HCT116 (cell line): ENCODE data around the gene CYP24A1. TPM values are rescaled to one million over a fixed set of nuclear protein-coding genes. Genes with fewer than 3 reads are reported as not detected.

Experiments used
- ATAC-seq: fragments of 200-7000 bp; cut with Tn5 transposase; 2 replicates; pipeline ENCODE4 v1.9.1; 2020; ENCODE audit warnings: mild to moderate bottlenecking, moderate library complexity
- BruUV-seq: library from RNA; stranded (reverse); fragments of 400-500 nt; replicated peaks from 2 replicates; lab custom pipeline; 2021; lab: Mats Ljungman, UMichigan
- CTCF ChIA-PET: fragments of 300-600 bp; sonication (Branson Sonifier 250); formaldehyde crosslinking; loops from one replicate; lab custom pipeline; 2021; ENCODE audit warnings: antibody characterized with exemption; lab: Charles Lee
- POLR2A ChIA-PET: fragments of 300-600, 350-600 bp; sonication (Branson Sonifier 250); formaldehyde crosslinking; loops from one replicate; lab custom pipeline; 2021; ENCODE audit warnings: antibody characterized with exemption; lab: Charles Lee
- RAD21 ChIA-PET, 2 experiments: fragments of 300-600 bp; sonication (Branson Sonifier 250); formaldehyde crosslinking; loops; one replicate each; lab custom pipeline; 2023; ENCODE audit warnings: low total read pairs in 2 of 2; ENCODE audit not compliant: uncharacterized antibody in 2 of 2, unreplicated experiment in 2 of 2, low non-redundant PET in 1 of 2; lab: Charles Lee
- DNase-seq: peaks from one replicate; pipeline ENCODE4 v3.0.0-alpha.2; 2010; ENCODE audit warnings: low read depth, low spot score
- H2AFZ ChIP-seq: fragments of 200-600 bp; shearing (Covaris generic), sonication (generic); 2 replicates; pipeline ENCODE4 v1.6.1; 2017; ENCODE audit warnings: low read depth, mixed run types, mixed read lengths, antibody characterized with exemption, low read length; ENCODE audit not compliant: poor library complexity, severe bottlenecking
- H3K27ac ChIP-seq: 2 replicates; pipeline ENCODE4 v1.5.1; 2012; ENCODE audit warnings: low read depth, low read length
- H3K27me3 ChIP-seq: fragments of 200-600 bp; sonication (generic); 2 replicates; pipeline ENCODE4 v1.6.1; 2016; ENCODE audit warnings: mixed run types, low read length, mixed read lengths; ENCODE audit not compliant: insufficient read depth
- H3K36me3 ChIP-seq, 2 experiments: fragments of 200-500 bp in 1 of 2; fragments of 200-600 bp in 1 of 2; sonication (Bioruptor generic) in 1 of 2; sonication (generic) in 1 of 2; 2 replicates each; pipeline versions ENCODE4 v1.5.1 to v1.6.1; 2014 to 2016; ENCODE audit warnings: low read length in 2 of 2, inconsistent platforms in 1 of 2, mixed read lengths in 1 of 2, mixed run types in 1 of 2; ENCODE audit not compliant: insufficient read depth in 2 of 2, control insufficient read depth in 1 of 2
- H3K4me1 ChIP-seq, 2 experiments: fragments of 200-600 bp in 1 of 2; sonication (generic) in 1 of 2; 2 replicates each; pipeline versions ENCODE4 v1.5.1 to v1.6.1; 2012 to 2017; ENCODE audit warnings: low read length in 2 of 2, inconsistent platforms in 1 of 2, mild to moderate bottlenecking in 1 of 2, mixed read lengths in 1 of 2, mixed run types in 1 of 2, moderate library complexity in 1 of 2; ENCODE audit not compliant: insufficient read depth in 2 of 2, control insufficient read depth in 1 of 2
- H3K4me2 ChIP-seq: fragments of 200-600 bp; sonication (generic); 2 replicates; pipeline ENCODE4 v1.6.1; 2017; ENCODE audit warnings: mixed run types, low read length, mixed read lengths
- H3K4me3 ChIP-seq, 2 experiments: fragments of 200-600 bp in 1 of 2; sonication (generic) in 1 of 2; replicated peaks in 1 of 2; 2 replicates each; pipeline ENCODE4 v1.5.1; 2011 to 2016; ENCODE audit warnings: low read length in 2 of 2, control low read depth in 1 of 2, low read depth in 1 of 2, mild to moderate bottlenecking in 1 of 2, mixed read lengths in 1 of 2, mixed run types in 1 of 2
- H3K79me2 ChIP-seq: fragments of 200-600 bp; sonication (generic); 2 replicates; pipeline ENCODE4 v1.6.1; 2017; ENCODE audit warnings: mild to moderate bottlenecking, mixed run types, low read length, moderate library complexity, mixed read lengths; ENCODE audit not compliant: insufficient read depth
- H3K9ac ChIP-seq: fragments of 200-600 bp; sonication (generic); 2 replicates; pipeline ENCODE4 v1.6.1; 2016; ENCODE audit warnings: low read length, mixed read lengths
- H3K9me2 ChIP-seq: fragments of 200-600 bp; sonication (generic), shearing (Covaris generic); 2 replicates; pipeline ENCODE4 v1.6.1; 2017; ENCODE audit warnings: mixed run types, mild to moderate bottlenecking, moderate library complexity; ENCODE audit not compliant: insufficient read depth
- H3K9me3 ChIP-seq, 2 experiments: fragments of 200-500 bp in 1 of 2; fragments of 200-600 bp in 1 of 2; sonication (Bioruptor generic) in 1 of 2; sonication (generic) in 1 of 2; 2 replicates each; pipeline ENCODE4 v1.6.1; 2014 to 2017; ENCODE audit warnings: low read length in 2 of 2, mixed read lengths in 2 of 2, inconsistent platforms in 1 of 2, low read depth in 1 of 2, mild to moderate bottlenecking in 1 of 2, mixed run types in 1 of 2, moderate library complexity in 1 of 2; ENCODE audit not compliant: control insufficient read depth in 1 of 2, insufficient read depth in 1 of 2
- H4K20me1 ChIP-seq: fragments of 200-600 bp; sonication (generic), shearing (Covaris generic); 2 replicates; pipeline ENCODE4 v1.6.1; 2017; ENCODE audit warnings: mixed run types, mild to moderate bottlenecking, moderate library complexity; ENCODE audit not compliant: insufficient read depth
- CEBPB ChIP-seq: IDR thresholded peaks from 2 replicates; pipeline ENCODE4 v1.6.1; 2012; ENCODE audit warnings: low read depth
- ELF1 ChIP-seq: IDR thresholded peaks from 2 replicates; pipeline ENCODE4 v1.6.1; 2012; ENCODE audit warnings: low read depth, borderline replicate concordance
- EZH2 ChIP-seq: fragments of 200-600 bp; sonication (generic); IDR thresholded peaks from 2 replicates; pipeline ENCODE4 v1.6.1; 2017; ENCODE audit warnings: antibody characterized with exemption, mixed run types
- EZH2phosphoT487 ChIP-seq: fragments of 200-600 bp; IDR thresholded peaks from 2 replicates; pipeline ENCODE4 v1.6.1; 2018; ENCODE audit warnings: antibody characterized with exemption, borderline replicate concordance
- FOSL1 ChIP-seq: IDR thresholded peaks from 2 replicates; pipeline ENCODE4 v1.6.1; 2012; ENCODE audit warnings: low read depth
- POLR2A ChIP-seq: IDR thresholded peaks from 2 replicates; pipeline ENCODE4 v1.7.0; 2011; ENCODE audit warnings: borderline replicate concordance; ENCODE audit not compliant: insufficient read depth, insufficient read length; ENCODE audit errors: extremely low read depth
- RAD21 ChIP-seq: IDR thresholded peaks from 2 replicates; pipeline ENCODE4 v1.6.1; 2012; ENCODE audit warnings: low read depth, mild to moderate bottlenecking
- REST ChIP-seq: IDR thresholded peaks from 2 replicates; pipeline ENCODE4 v1.6.1; 2012; ENCODE audit warnings: low read depth
- SIN3A ChIP-seq: IDR thresholded peaks from 2 replicates; pipeline ENCODE4 v1.6.1; 2012; ENCODE audit warnings: low read depth
- SP1 ChIP-seq: IDR thresholded peaks from 2 replicates; pipeline ENCODE4 v1.6.1; 2012; ENCODE audit warnings: low read depth
- SRF ChIP-seq: IDR thresholded peaks from 2 replicates; pipeline ENCODE4 v1.6.1; 2012; ENCODE audit warnings: low read depth
- YY1 ChIP-seq: IDR thresholded peaks from 2 replicates; pipeline ENCODE4 v1.6.1; 2011; ENCODE audit warnings: low read length, low read depth, moderate library complexity, mild to moderate bottlenecking; ENCODE audit not compliant: insufficient replicate concordance; ENCODE audit errors: extremely low read depth
- ZBTB33 ChIP-seq: IDR thresholded peaks from 2 replicates; pipeline ENCODE4 v1.6.1; 2011; ENCODE audit warnings: mild to moderate bottlenecking, low read length, moderate library complexity; ENCODE audit not compliant: insufficient replicate concordance; ENCODE audit errors: extremely low read depth
- ZFX ChIP-seq: fragments of 450-650 bp; IDR thresholded peaks from 2 replicates; pipeline ENCODE4 v1.6.1; 2017
- intact Hi-C: fragments of 100-400 bp; cut with micrococcal nuclease; formaldehyde crosslinking; loops from 2 replicates; pipeline ENCODE4 v1.10.0; 2022
- total RNA-seq: library from RNA; stranded (reverse); gene quantifications from one replicate; pipeline ENCODE4 v1.2.1, GENCODE V29; 2021; ENCODE audit not compliant: unreplicated experiment

The CYP24A1 gene
- total RNA-seq, 1 experiment from 2014 or later: 267 TPM

- H2AFZ ChIP-seq: peak overlapping the region; percentile 75
- H3K9me2 ChIP-seq: no peaks in the 10 kb centered on the region
- no peak overlapping the region for H3K4me2 ChIP-seq
- ATAC-seq: no peak
- H3K4me1 ChIP-seq: peaks cover 13 to 43% of the 10 kb centered on the region in 2 experiments; a peak in 3 of 4 replicates
- intact Hi-C loops: no loop called here
- H3K9ac ChIP-seq: no peak overlapping the region
- H3K79me2 ChIP-seq: no peaks in the 10 kb centered on the region
- no peaks in the 10 kb centered on the region; a peak in 1 of 4 replicates for H3K9me3 ChIP-seq
- H4K20me1 ChIP-seq: no peaks in the 10 kb centered on the region
- CTCF ChIA-PET: no interaction called here
- RAD21 ChIA-PET: no interaction called here
- no peak overlapping the region for H3K4me3 ChIP-seq
- H3K27me3 ChIP-seq: no peaks in the 10 kb centered on the region
- DNase-seq: no peak
- no TSS peak for BruUV-seq
- no peaks in the 10 kb centered on the region; a peak in 1 of 4 replicates for H3K36me3 ChIP-seq
- TF ChIP-seq EZH2 (no peak), SP1 (no peak), SIN3A (no peak), EZH2phosphoT487 (no peak), ZBTB33 (no peak), YY1 (no peak), RAD21 (no peak), CEBPB (no peak), SRF (no peak), REST (no peak), ELF1 (no peak), POLR2A (no peak), ZFX (no peak), FOSL1 (no peak)
- H3K27ac ChIP-seq: no peak overlapping the region
- POLR2A ChIA-PET: no interaction called here
Observed at GRCh38 chr20:54114109-54114508, 59.7 kb downstream of the CYP24A1 start.
